ENCODE measurements around the gene ITGAE. TPM values are rescaled to one million over a fixed set of nuclear protein-coding genes. Genes with fewer than 3 reads are reported as not detected.
"Not testable (repeated sequence)": the region's sequence is repeated elsewhere in the genome, so short reads cannot be mapped to it uniquely, and the experiment has no call there.

Gene ITGAE
- 57.3 and 63.4 TPM in 2 replicates for total RNA-seq (2014; rRNA removed; shearing (Covaris generic))
- polyA plus RNA-seq (2014; cell fraction: nucleus; rRNA removed): 43.2 and 73.3 TPM in 2 replicates

GRCh38 chr17:3800362-3801271 is at the start of gene ITGAE:
ITGAE (minus strand) TSS chr17:3801188; CDS start chr17:3801144, 44 bp downstream.
- DNase-seq (ENCODE audit: extremely low read depth, low read depth): no peak

GRCh38 chr17:3848229-3848835 is 47.3 kb upstream of the ITGAE start:
- no peak for DNase-seq (ENCODE audit: extremely low read depth, low read depth)

- no peak for DNase-seq (ENCODE audit: extremely low read depth, low read depth)
These were observed 46.2 kb upstream of the ITGAE start for GRCh38 chr17:3847165-3847670.

GRCh38 chr17:3846437-3847164 is 45.6 kb upstream of the ITGAE start:
- no peak for DNase-seq (ENCODE audit: extremely low read depth, low read depth)

GRCh38 chr17:3845621-3846436 is 44.8 kb upstream of the ITGAE start, which contains the start of gene NCBP3:
NCBP3 (minus strand) TSS chr17:3846246; CDS start chr17:3846223, 23 bp downstream.
- peak; percentile 93 for DNase-seq (ENCODE audit: extremely low read depth, low read depth)

GRCh38 chr17:3845291-3845620 is 44.3 kb upstream of the ITGAE start:
- DNase-seq (ENCODE audit: extremely low read depth, low read depth): no peak

GRCh38 chr17:3844556-3844955 is 43.6 kb upstream of the ITGAE start:
- DNase-seq (ENCODE audit: extremely low read depth, low read depth): not testable (repeated sequence)

GRCh38 chr17:3843935-3844516 is 43.0 kb upstream of the ITGAE start:
- peak; percentile 38 for DNase-seq (ENCODE audit: extremely low read depth, low read depth)

GRCh38 chr17:3838206-3838605 is 37.2 kb upstream of the ITGAE start:
- DNase-seq (ENCODE audit: extremely low read depth, low read depth): no peak

- no peak for DNase-seq (ENCODE audit: extremely low read depth, low read depth)
These were observed 35.6 kb upstream of the ITGAE start for GRCh38 chr17:3836551-3836950.

GRCh38 chr17:3835410-3836229 is 34.6 kb upstream of the ITGAE start:
- no peak for DNase-seq (ENCODE audit: extremely low read depth, low read depth)

- DNase-seq (ENCODE audit: extremely low read depth, low read depth): no peak
These were observed 33.8 kb upstream of the ITGAE start for GRCh38 chr17:3834811-3835210.

GRCh38 chr17:3828852-3829232 is 27.9 kb upstream of the ITGAE start:
- DNase-seq (ENCODE audit: extremely low read depth, low read depth): no peak

- DNase-seq (ENCODE audit: extremely low read depth, low read depth): no peak
These were observed 27.3 kb upstream of the ITGAE start for GRCh38 chr17:3828151-3828851.

GRCh38 chr17:3827124-3827773 is 26.3 kb upstream of the ITGAE start:
- DNase-seq (ENCODE audit: extremely low read depth, low read depth): peak; percentile 77

GRCh38 chr17:3826191-3826590 is 25.2 kb upstream of the ITGAE start:
- DNase-seq (ENCODE audit: extremely low read depth, low read depth): no peak

- DNase-seq (ENCODE audit: extremely low read depth, low read depth): no peak
These were observed 20.1 kb upstream of the ITGAE start for GRCh38 chr17:3821101-3821500.

GRCh38 chr17:3818786-3819185 is 17.8 kb upstream of the ITGAE start:
- DNase-seq (ENCODE audit: extremely low read depth, low read depth): peak; percentile 26

Measured in NCI-H460 (cell line).